ENCODE measurements around the gene ADGRB2. TPM values are rescaled to one million over a fixed set of nuclear protein-coding genes. Genes with fewer than 3 reads are reported as not detected.

ADGRB2 gene
- total RNA-seq, 1 experiment from 2014 or later: 12.3 TPM

DNA sequence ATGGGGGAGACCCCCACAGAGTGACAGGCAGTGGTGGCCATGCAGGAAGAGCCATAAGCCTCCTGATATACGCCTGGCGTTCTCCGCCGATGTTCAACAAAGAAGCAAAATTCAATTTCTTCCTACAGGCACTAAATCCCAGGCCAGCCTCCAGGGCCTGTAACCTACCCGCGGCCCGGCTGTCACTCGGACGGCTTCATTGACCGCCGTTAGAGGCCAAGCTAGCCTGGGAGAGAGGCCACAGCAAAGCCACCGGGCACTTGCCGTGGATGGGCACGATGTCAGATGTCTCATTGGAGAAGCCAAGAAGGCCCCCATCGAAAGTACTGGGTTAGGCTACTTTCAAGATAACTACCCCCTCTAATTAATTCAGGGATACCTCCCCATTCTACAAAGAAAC lies 9.7 kb downstream of the ADGRB2 start:
- Histone ChIP-seq H3K4me3 (ENCODE audit: low read length) (no peak overlapping the region), H4K20me1 (ENCODE audit: low read length) (no peaks in the 10 kb centered on the region), H3K9ac (ENCODE audit: low read length) (no peak overlapping the region), H3K36me3 (ENCODE audit: low read depth, low read length) (no peaks in the 10 kb centered on the region), H3K27me3 (ENCODE audit: low read length) (no peaks in the 10 kb centered on the region), H3F3A (ENCODE audit: low read length, unreplicated experiment) (no peaks in the 10 kb centered on the region), H2AFZ (ENCODE audit: low read length) (no peak overlapping the region), H3K9me3 (ENCODE audit: low read length) (no peaks in the 10 kb centered on the region), H3K9me2 (replicated peaks; ENCODE audit: low read length) (no peaks in the 10 kb centered on the region), H3K27ac (ENCODE audit: low read length) (no peak overlapping the region), H3K79me2 (ENCODE audit: low read length) (no peaks in the 10 kb centered on the region), H3K4me2 (ENCODE audit: low read length) (no peak overlapping the region), H3K4me1 (ENCODE audit: insufficient read depth, low read length) (no peaks in the 10 kb centered on the region)
- ATAC-seq: no peak
- intact Hi-C loops (cut with micrococcal nuclease): no loop called here
- ChIA-PET POLR2A (ENCODE audit: unreplicated experiment) (no interaction called here), CTCF (no interaction called here)
- no TSS peak for BruUV-seq (replicated peaks)
- TF ChIP-seq EZH2 (IDR thresholded peaks at IDR 0.05; ENCODE audit: low read length, unreplicated experiment) (no peak), EZH2phosphoT487 (IDR thresholded peaks at IDR 0.05; ENCODE audit: borderline replicate concordance, low read length) (no peak)
- TF ChIP-seq, protein P1, sequence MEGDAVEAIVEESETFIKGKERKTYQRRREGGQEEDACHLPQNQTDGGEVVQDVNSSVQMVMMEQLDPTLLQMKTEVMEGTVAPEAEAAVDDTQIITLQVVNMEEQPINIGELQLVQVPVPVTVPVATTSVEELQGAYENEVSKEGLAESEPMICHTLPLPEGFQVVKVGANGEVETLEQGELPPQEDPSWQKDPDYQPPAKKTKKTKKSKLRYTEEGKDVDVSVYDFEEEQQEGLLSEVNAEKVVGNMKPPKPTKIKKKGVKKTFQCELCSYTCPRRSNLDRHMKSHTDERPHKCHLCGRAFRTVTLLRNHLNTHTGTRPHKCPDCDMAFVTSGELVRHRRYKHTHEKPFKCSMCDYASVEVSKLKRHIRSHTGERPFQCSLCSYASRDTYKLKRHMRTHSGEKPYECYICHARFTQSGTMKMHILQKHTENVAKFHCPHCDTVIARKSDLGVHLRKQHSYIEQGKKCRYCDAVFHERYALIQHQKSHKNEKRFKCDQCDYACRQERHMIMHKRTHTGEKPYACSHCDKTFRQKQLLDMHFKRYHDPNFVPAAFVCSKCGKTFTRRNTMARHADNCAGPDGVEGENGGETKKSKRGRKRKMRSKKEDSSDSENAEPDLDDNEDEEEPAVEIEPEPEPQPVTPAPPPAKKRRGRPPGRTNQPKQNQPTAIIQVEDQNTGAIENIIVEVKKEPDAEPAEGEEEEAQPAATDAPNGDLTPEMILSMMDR (conservative IDR thresholded peaks at IDR 0.05; ENCODE audit: low read depth, low read length): no peak
- no peak for DNase-seq

DNA sequence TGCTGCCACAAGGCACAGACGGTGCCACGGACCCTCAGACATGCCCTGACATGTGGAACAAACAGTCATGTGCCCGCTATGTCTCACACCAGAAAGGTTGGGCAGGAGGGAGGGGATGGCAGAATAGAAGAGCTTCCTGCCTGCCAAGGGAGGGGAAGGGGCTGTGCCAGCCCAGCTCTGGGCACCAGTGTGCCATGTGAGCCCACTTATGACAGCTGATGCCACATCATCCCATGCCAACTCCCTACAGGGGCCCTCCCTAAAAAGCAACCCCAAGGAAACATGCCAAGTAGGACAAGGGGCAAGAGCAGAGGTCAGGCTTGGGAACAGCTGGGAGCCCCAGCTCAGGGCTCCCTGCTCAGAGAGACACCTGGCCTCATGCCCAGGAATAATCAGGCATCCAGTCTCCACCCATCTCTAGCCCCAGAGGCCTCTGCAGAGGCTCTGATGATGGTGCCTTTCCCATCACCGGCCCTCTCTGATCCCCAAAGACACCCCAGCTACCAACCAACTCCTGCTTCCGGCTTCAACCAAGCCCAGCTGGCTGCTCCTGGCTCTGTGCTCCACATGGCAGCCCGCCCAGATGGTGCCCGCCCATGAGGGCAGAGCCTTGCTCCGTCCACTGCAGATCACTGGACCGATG lies 10.3 kb downstream of the ADGRB2 start:
- CTCF ChIA-PET: no interaction called here
- no peak overlapping the region for H3K27ac ChIP-seq (ENCODE audit: low read length)

DNA sequence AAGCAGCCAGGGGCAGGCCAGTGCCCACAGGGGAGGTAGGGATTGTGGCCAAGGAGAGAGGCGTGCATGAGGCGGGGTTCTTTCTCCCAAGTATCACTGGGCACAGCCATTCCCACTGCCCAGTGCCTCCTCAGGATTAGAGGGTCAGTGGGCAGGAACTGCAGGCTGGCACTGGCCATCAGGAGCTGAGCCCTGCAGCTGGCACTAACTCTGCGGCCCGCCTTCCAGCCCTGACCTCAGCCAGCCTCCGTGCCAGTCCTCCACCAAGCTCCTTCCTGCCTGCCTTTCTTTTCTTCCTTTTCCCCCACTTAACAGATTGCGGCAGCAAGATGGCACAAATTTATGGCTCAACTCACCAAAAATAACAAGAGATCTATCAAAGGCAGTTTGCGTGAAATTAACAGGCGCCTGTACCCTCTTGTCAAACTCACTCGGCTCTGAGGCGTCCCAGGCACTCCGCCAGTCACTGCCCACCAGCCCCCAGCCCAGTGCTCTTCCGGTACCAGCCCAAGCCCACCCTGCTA lies 11.1 kb downstream of the ADGRB2 start:
- DNase-seq (no peak), ATAC-seq (no peak)
- BruUV-seq (replicated peaks): no TSS peak
- H3K9ac ChIP-seq (ENCODE audit: low read length): no peak overlapping the region
- no peaks in the 10 kb centered on the region for H3K4me1 ChIP-seq (ENCODE audit: insufficient read depth, low read length)
- no peaks in the 10 kb centered on the region for H3K9me2 ChIP-seq (replicated peaks; ENCODE audit: low read length)
- ChIA-PET CTCF (no interaction called here), POLR2A (ENCODE audit: unreplicated experiment) (no interaction called here)
- H3K9me3 ChIP-seq (ENCODE audit: low read length): no peaks in the 10 kb centered on the region
- H3K4me2 ChIP-seq (ENCODE audit: low read length): no peak overlapping the region
- no peaks in the 10 kb centered on the region for H3K79me2 ChIP-seq (ENCODE audit: low read length)
- H3K27ac ChIP-seq (ENCODE audit: low read length): no peak overlapping the region
- intact Hi-C loops (cut with micrococcal nuclease): no loop called here
- no peaks in the 10 kb centered on the region for H4K20me1 ChIP-seq (ENCODE audit: low read length)
- H3K4me3 ChIP-seq (ENCODE audit: low read length): no peak overlapping the region
- no peaks in the 10 kb centered on the region for H3K36me3 ChIP-seq (ENCODE audit: low read depth, low read length)
- H2AFZ ChIP-seq (ENCODE audit: low read length): no peak overlapping the region
- no peak for TF ChIP-seq EZH2phosphoT487 (IDR thresholded peaks at IDR 0.05; ENCODE audit: borderline replicate concordance, low read length)
- TF ChIP-seq, protein P1 (conservative IDR thresholded peaks at IDR 0.05; ENCODE audit: low read depth, low read length): no peak
- no peak for TF ChIP-seq EZH2 (IDR thresholded peaks at IDR 0.05; ENCODE audit: low read length, unreplicated experiment)
- no peaks in the 10 kb centered on the region for H3F3A ChIP-seq (ENCODE audit: low read length, unreplicated experiment)
- H3K27me3 ChIP-seq (ENCODE audit: low read length): no peaks in the 10 kb centered on the region

More for the DNA sequence above, 10.3 kb downstream of the ADGRB2 start:
- Histone ChIP-seq H3K9ac (ENCODE audit: low read length) (no peak overlapping the region), H3K9me2 (replicated peaks; ENCODE audit: low read length) (no peaks in the 10 kb centered on the region), H3F3A (ENCODE audit: low read length, unreplicated experiment) (no peaks in the 10 kb centered on the region), H3K79me2 (ENCODE audit: low read length) (no peaks in the 10 kb centered on the region), H3K27me3 (ENCODE audit: low read length) (no peaks in the 10 kb centered on the region), H4K20me1 (ENCODE audit: low read length) (no peaks in the 10 kb centered on the region), H3K36me3 (ENCODE audit: low read depth, low read length) (no peaks in the 10 kb centered on the region), H3K4me3 (ENCODE audit: low read length) (no peak overlapping the region), H3K4me1 (ENCODE audit: insufficient read depth, low read length) (no peaks in the 10 kb centered on the region), H3K9me3 (ENCODE audit: low read length) (no peaks in the 10 kb centered on the region), H3K4me2 (ENCODE audit: low read length) (no peak overlapping the region), H2AFZ (ENCODE audit: low read length) (no peak overlapping the region)
- POLR2A ChIA-PET (ENCODE audit: unreplicated experiment): no interaction called here
- TF ChIP-seq, protein P1 (conservative IDR thresholded peaks at IDR 0.05; ENCODE audit: low read depth, low read length): no peak
- no peak for TF ChIP-seq EZH2phosphoT487 (IDR thresholded peaks at IDR 0.05; ENCODE audit: borderline replicate concordance, low read length)
- TF ChIP-seq EZH2 (IDR thresholded peaks at IDR 0.05; ENCODE audit: low read length, unreplicated experiment): no peak
- DNase-seq (no peak), ATAC-seq (no peak)
- no TSS peak for BruUV-seq (replicated peaks)
- intact Hi-C loops (cut with micrococcal nuclease): no loop called here
